GM18502 (cell line): ENCODE results near the gene ACTBL2.
"Not testable (repeated sequence)": the region's sequence is repeated elsewhere in the genome, so short reads cannot be mapped to it uniquely, and the experiment has no call there.

Experiments used
- ATAC-seq: cut with Tn5 transposase; IDR thresholded peaks from one replicate; pipeline ENCODE4 v1.9.1; 2021; ENCODE audit warnings: mild to moderate bottlenecking; ENCODE audit not compliant: unreplicated experiment, poor library complexity

Gene ACTBL2

GRCh38 chr5:57482671-57483106 lies at the start of gene ACTBL2:
Gene ACTBL2 (minus strand): TSS chr5:57482811. CDS start chr5:57482707, 104 bp downstream.
- no peak for ATAC-seq

DNA sequence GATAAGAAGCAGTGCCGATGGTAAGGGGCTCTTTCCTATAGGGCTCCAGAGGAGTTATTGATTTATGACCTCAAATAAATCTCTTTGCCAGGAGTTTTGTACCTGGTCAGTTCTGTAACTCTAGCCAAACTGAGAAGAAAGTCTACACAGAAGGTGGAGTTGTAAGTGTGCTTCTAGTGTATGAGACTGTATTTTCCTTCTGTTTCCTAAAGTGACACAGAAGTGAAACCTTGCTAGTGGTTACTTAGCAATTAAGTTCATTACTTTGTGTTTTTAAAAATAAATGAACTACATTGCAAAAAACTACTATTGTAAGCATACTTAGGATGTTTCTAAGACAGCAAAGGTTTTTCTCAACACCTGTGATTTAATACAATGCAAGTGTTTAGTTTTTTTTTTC lies 48.7 kb upstream of the ACTBL2 start:
- ATAC-seq: peak; percentile 53

DNA sequence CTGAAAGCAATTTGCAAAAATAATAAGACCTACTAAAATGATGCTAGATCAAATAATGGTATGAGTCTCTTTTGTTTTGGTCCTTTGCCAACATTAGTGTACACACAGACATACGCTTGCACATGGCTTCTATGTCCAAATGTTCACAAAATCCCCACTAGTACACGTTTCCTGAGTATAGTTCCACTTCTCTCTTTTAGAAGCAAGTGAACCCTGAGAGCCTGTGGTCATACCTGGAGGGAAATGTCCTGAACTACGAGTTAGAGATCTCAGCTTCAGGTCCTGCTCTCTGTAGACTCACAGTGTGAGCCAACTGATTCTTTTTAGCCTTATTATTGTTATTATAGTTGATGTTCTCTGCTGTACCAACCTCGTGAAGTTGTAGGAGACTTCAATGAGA lies 47.3 kb upstream of the ACTBL2 start:
- ATAC-seq: peak; percentile 80

GRCh38 chr5:57527870-57528269 lies 45.3 kb upstream of the ACTBL2 start:
- no peak for ATAC-seq

- ATAC-seq: no peak
These were observed 41.9 kb upstream of the ACTBL2 start for GRCh38 chr5:57524348-57525060.

- ATAC-seq: not testable (repeated sequence)
These were observed 39.9 kb upstream of the ACTBL2 start for GRCh38 chr5:57522477-57522876.

- ATAC-seq: not testable (repeated sequence)
These were observed 35.8 kb upstream of the ACTBL2 start for GRCh38 chr5:57518415-57518814.

GRCh38 chr5:57517250-57517649 lies 34.6 kb upstream of the ACTBL2 start:
- no peak for ATAC-seq

DNA sequence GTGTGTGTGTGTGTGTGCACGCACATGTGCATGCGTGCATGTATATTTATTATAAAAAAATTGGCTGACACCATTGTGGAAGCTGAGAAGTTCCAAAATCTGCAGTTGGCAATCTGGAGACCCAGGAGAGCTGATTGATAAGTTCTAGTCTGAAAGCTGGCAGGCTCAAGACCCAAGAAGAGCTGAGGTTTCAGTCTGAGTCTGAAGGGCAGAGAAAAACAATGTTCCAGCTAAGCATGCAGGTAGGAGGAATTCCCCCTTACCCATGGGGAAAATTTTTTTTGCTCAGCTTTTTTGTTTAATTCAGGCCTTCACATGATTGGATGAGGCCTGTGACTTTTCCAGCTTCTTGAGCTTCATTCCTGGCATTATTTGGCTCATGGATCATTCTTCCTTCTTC lies 31.2 kb upstream of the ACTBL2 start:
- ATAC-seq: no peak

GRCh38 chr5:57511321-57511720 lies 28.7 kb upstream of the ACTBL2 start:
- no peak for ATAC-seq

DNA sequence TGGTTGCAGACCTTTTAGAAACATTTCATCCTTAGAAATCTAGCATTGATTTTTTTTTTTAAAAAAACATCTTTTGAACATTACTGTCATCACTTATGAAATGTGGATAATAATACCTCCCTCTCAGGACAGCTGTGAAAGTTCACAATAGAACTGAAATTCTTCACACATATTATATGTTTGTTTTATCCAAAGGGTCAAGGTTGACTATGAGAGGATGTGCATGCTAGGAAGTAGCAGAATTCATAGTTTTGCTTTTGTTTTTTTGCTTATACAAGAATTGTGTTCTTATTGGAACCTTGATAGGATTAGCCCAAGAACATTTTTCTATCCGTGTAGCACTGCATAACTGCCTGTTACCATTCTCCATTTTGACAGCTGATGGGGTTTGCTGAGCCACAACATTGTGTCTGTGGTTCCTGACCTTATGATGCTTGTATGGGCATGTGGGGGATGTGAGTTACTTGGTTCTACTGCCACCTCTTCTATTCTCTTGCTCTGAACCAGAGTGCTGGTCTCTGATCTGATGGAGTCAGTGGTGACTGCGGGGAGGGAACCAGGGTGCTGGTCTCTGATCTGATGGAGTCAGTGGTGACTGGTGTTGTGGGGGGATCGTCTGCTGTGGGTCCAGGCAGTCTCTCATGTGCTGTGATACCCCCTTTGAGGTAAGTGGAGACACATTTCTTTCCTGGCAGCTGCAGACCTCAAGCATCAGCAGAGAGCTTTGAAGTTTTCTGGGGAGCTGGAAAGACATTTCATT lies 27.1 kb upstream of the ACTBL2 start:
- no peak for ATAC-seq

- no peak for ATAC-seq
These were observed 25.6 kb upstream of the ACTBL2 start for GRCh38 chr5:57508211-57508610.

DNA sequence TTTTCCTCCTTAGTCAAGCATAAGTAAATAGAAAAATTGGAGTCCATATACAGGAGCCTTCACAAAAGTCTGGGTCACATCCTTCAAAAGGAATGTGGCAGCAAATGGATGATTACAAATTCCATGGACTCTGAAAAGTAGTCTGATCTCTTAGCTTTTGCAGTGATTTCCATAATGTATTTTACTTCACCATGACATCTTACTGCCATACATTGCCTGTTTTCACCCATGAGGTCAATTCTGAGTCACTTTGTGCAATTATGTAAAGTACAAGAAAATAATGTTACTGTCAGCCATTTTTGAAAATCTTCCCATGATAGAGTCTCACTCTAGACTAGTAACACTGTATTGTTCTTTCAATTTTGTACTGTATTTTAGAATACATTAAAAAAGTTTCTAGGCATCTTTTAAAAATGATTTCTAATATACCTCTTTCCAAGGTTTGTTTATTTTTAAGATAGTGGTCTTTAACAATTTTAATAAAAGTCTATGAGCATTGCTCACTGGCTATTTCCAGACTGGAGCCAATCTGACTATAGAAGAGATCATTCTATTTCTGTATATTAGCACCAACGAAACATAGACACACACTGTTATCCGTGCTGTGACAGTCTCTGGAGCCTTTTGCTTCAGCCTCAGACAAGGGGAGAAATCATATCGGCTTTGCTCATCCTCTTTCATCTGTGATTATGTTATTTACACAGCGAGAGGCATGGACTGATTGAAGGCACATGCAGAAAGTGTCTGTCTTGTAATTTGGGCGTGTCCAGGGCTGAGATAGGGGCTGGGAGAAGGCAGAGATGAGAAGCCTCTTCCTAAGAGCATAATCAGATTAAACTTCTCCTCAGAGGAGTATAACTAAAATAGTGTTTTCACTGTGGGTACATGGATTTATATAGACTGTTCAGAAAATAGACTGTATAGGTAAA lies 22.9 kb upstream of the ACTBL2 start:
- no peak for ATAC-seq

- no peak for ATAC-seq
These were observed 21.7 kb upstream of the ACTBL2 start for GRCh38 chr5:57504357-57504756.

GRCh38 chr5:57503433-57503832 lies 20.8 kb upstream of the ACTBL2 start:
- no peak for ATAC-seq

- ATAC-seq: no peak
These were observed 19.0 kb upstream of the ACTBL2 start for GRCh38 chr5:57501414-57502201.

- peak; percentile 87 for ATAC-seq
These were observed 16.8 kb upstream of the ACTBL2 start for GRCh38 chr5:57499262-57500050.

- no peak for ATAC-seq
These were observed 15.1 kb upstream of the ACTBL2 start for GRCh38 chr5:57497733-57498132.
